H1 (cell line): ENCODE results near the gene OR2L3. TPM values are rescaled to one million over a fixed set of nuclear protein-coding genes. Genes with fewer than 3 reads are reported as not detected.

Source experiments
- CTCF ChIA-PET: fragments of 300-600 bp; sonication (Branson Sonifier 250); formaldehyde crosslinking; loops from one replicate; lab custom pipeline; 2021; ENCODE audit not compliant: partially characterized antibody; lab: Charles Lee
- POLR2A ChIA-PET: fragments of 300-600 bp; sonication (Branson Sonifier 250); formaldehyde crosslinking; loops from one replicate; lab custom pipeline; 2021; ENCODE audit warnings: inconsistent platforms; ENCODE audit not compliant: partially characterized antibody; lab: Charles Lee
- DNase-seq, 2 experiments: peaks; one replicate each; pipeline versions ENCODE4 v3.0.0 to v3.0.0-alpha.2; 2010 to 2022; ENCODE audit warnings: low spot score in 2 of 2, low read depth in 1 of 2, mixed read lengths in 1 of 2
- FAIRE-seq: peaks from 2 replicates; lab custom pipeline; 2011; peaks lifted over from hg19 to GRCh38; lab: Jason Lieb, UNC
- H2AFZ ChIP-seq: 2 replicates; pipeline ENCODE4 v1.8.1; 2012; ENCODE audit warnings: low read length, inconsistent platforms
- H2AK5ac ChIP-seq: 2 replicates; pipeline ENCODE4 v1.6.1; 2013; ENCODE audit warnings: low read depth, low read length
- H2BK120ac ChIP-seq: replicated peaks from 2 replicates; pipeline ENCODE3; 2013; ENCODE audit warnings: low read depth, low read length, inconsistent platforms
- H2BK12ac ChIP-seq: 2 replicates; pipeline ENCODE4 v1.6.1; 2013; ENCODE audit warnings: low read depth, low read length
- H2BK15ac ChIP-seq: 2 replicates; pipeline ENCODE4 v1.6.1; 2013; ENCODE audit warnings: low read length
- H2BK20ac ChIP-seq: 2 replicates; pipeline ENCODE4 v1.6.1; 2013; ENCODE audit warnings: low read length
- H2BK5ac ChIP-seq: 2 replicates; pipeline ENCODE4 v1.6.1; 2013; ENCODE audit warnings: low read depth, low read length
- H3K14ac ChIP-seq: 2 replicates; pipeline ENCODE4 v1.6.1; 2013; ENCODE audit warnings: inconsistent platforms; ENCODE audit not compliant: insufficient read length
- H3K18ac ChIP-seq: 2 replicates; pipeline ENCODE4 v1.6.1; 2013; ENCODE audit warnings: low read length; ENCODE audit errors: extremely low read depth
- H3K23ac ChIP-seq: 2 replicates; pipeline ENCODE4 v1.6.1; 2013; ENCODE audit warnings: inconsistent platforms; ENCODE audit not compliant: insufficient read length
- H3K23me2 ChIP-seq: 2 replicates; pipeline ENCODE4 v1.6.1; 2013; ENCODE audit warnings: low read depth, low read length
- H3K27ac ChIP-seq: 2 replicates; pipeline ENCODE4 v1.6.1; 2011; ENCODE audit warnings: low read depth, low read length, inconsistent platforms
- H3K27me3 ChIP-seq, 4 experiments: replicated peaks in 1 of 4; 1 replicate in 1 of 4; 2 replicates in 3 of 4; pipeline versions ENCODE4 v1.6.1 to v1.8.1; 2011 to 2013; ENCODE audit warnings: low read length in 3 of 4, mild to moderate bottlenecking in 3 of 4, inconsistent platforms in 2 of 4, mixed read lengths in 2 of 4, moderate library complexity in 1 of 4; ENCODE audit not compliant: control insufficient read depth in 3 of 4, insufficient read depth in 3 of 4; ENCODE audit errors: extremely low read depth in 1 of 4
- H3K36me3 ChIP-seq, 4 experiments: 2 replicates each; pipeline versions ENCODE4 v1.6.1 to v1.8.1; 2011 to 2013; ENCODE audit warnings: mild to moderate bottlenecking in 4 of 4, low read length in 3 of 4, moderate library complexity in 2 of 4, control low read depth in 1 of 4, inconsistent platforms in 1 of 4; ENCODE audit not compliant: insufficient read depth in 4 of 4, control insufficient read depth in 2 of 4
- H3K4ac ChIP-seq: replicated peaks from 2 replicates; pipeline ENCODE3; 2013; ENCODE audit warnings: low read length, low read depth, mixed read lengths, inconsistent platforms; ENCODE audit not compliant: insufficient read length
- H3K4me1 ChIP-seq, 4 experiments: replicated peaks in 1 of 4; 1 replicate in 1 of 4; 2 replicates in 3 of 4; pipeline versions ENCODE4 v1.6.1 to v1.8.1; 2011 to 2013; ENCODE audit warnings: low read length in 3 of 4, inconsistent platforms in 2 of 4, mixed read lengths in 1 of 4; ENCODE audit not compliant: insufficient read depth in 4 of 4, control insufficient read depth in 3 of 4
- H3K4me2 ChIP-seq, 2 experiments: 2 replicates each; pipeline versions ENCODE4 v1.6.1 to v1.8.1; 2011 to 2013; ENCODE audit warnings: low read depth in 2 of 2, low read length in 2 of 2, control low read depth in 1 of 2, inconsistent platforms in 1 of 2, mild to moderate bottlenecking in 1 of 2; ENCODE audit not compliant: insufficient read depth in 1 of 2
- H3K4me3 ChIP-seq, 4 experiments: fragments of 200-600, 300-600 bp in 1 of 4; sonication (generic), shearing (Covaris generic), sonication (Bioruptor Twin) in 1 of 4; 2 replicates each; pipeline versions ENCODE4 v1.5.1 to v1.8.1; 2011 to 2016; ENCODE audit warnings: low read length in 4 of 4, low read depth in 3 of 4, control low read depth in 2 of 4, inconsistent platforms in 2 of 4, mild to moderate bottlenecking in 2 of 4, mixed read lengths in 1 of 4, moderate library complexity in 1 of 4; ENCODE audit not compliant: insufficient read depth in 2 of 4; ENCODE audit errors: extremely low read depth in 1 of 4
- H3K56ac ChIP-seq: replicated peaks from 2 replicates; pipeline ENCODE3; 2013; ENCODE audit warnings: low read depth, mild to moderate bottlenecking, mixed read lengths, low read length, inconsistent platforms; ENCODE audit not compliant: insufficient read length
- H3K79me1 ChIP-seq: 2 replicates; pipeline ENCODE4 v1.6.1; 2013; ENCODE audit warnings: low read depth, low read length, control low read depth
- H3K79me2 ChIP-seq, 2 experiments: 2 replicates each; pipeline versions ENCODE4 v1.6.1 to v1.8.1; 2012 to 2013; ENCODE audit warnings: low read length in 2 of 2, mild to moderate bottlenecking in 2 of 2, inconsistent platforms in 1 of 2; ENCODE audit not compliant: insufficient read depth in 2 of 2, control insufficient read depth in 1 of 2
- H3K9ac ChIP-seq, 4 experiments: replicated peaks in 1 of 4; 1 replicate in 1 of 4; 2 replicates in 3 of 4; pipeline versions ENCODE4 v1.6.1 to v1.8.1; 2011 to 2013; ENCODE audit warnings: low read depth in 3 of 4, low read length in 3 of 4, control low read depth in 2 of 4, mild to moderate bottlenecking in 2 of 4, moderate library complexity in 2 of 4, inconsistent platforms in 1 of 4; ENCODE audit errors: extremely low read depth in 1 of 4
- H3K9me3 ChIP-seq, 2 experiments: 2 replicates each; pipeline versions ENCODE4 v1.6.1 to v1.8.1; 2012 to 2013; ENCODE audit warnings: mild to moderate bottlenecking in 2 of 2, moderate library complexity in 2 of 2, control low read depth in 1 of 2, inconsistent platforms in 1 of 2, low read depth in 1 of 2, low read length in 1 of 2, mixed read lengths in 1 of 2; ENCODE audit not compliant: insufficient read depth in 2 of 2
- H4K20me1 ChIP-seq, 2 experiments: replicated peaks in 1 of 2; 2 replicates each; pipeline versions ENCODE3 to v1.8.1; 2011 to 2013; ENCODE audit warnings: inconsistent platforms in 2 of 2, low read length in 2 of 2, mild to moderate bottlenecking in 1 of 2; ENCODE audit not compliant: insufficient read depth in 2 of 2, control insufficient read depth in 1 of 2
- H4K5ac ChIP-seq: 2 replicates; pipeline ENCODE4 v1.6.1; 2013; ENCODE audit warnings: low read length, low read depth, mixed read lengths, inconsistent platforms; ENCODE audit not compliant: insufficient read length
- H4K8ac ChIP-seq: 2 replicates; pipeline ENCODE4 v1.8.0; 2013; ENCODE audit warnings: mild to moderate bottlenecking, moderate library complexity, low read length, inconsistent platforms; ENCODE audit not compliant: insufficient read depth; ENCODE audit errors: extremely low read depth
- H4K91ac ChIP-seq: replicated peaks from 2 replicates; pipeline ENCODE3; 2013; ENCODE audit warnings: low read length, mixed read lengths, inconsistent platforms; ENCODE audit not compliant: insufficient read length
- ASH2L ChIP-seq: fragments of 200-600, 300-600 bp; sonication (generic); IDR thresholded peaks from one replicate; pipeline ENCODE4 v1.7.1; 2017; ENCODE audit warnings: low read length
- HDAC2 ChIP-seq, 2 experiments: fragments of 300-600 bp in 1 of 2; sonication (generic) in 1 of 2; IDR thresholded peaks; 2 replicates each; pipeline ENCODE4 v1.6.1; 2011 to 2012; ENCODE audit warnings: low read depth in 2 of 2, low read length in 2 of 2, mild to moderate bottlenecking in 2 of 2, moderate library complexity in 2 of 2, borderline replicate concordance in 1 of 2, inconsistent platforms in 1 of 2
- RXRA ChIP-seq: IDR thresholded peaks from 2 replicates; pipeline ENCODE4 v1.6.1; 2011; ENCODE audit warnings: low read depth, mild to moderate bottlenecking, low read length, moderate library complexity; ENCODE audit not compliant: insufficient read depth
- SIRT6 ChIP-seq: IDR thresholded peaks from one replicate; pipeline ENCODE4 v1.7.1; 2012; ENCODE audit warnings: low read length, inconsistent platforms
- SP1 ChIP-seq: IDR thresholded peaks from 2 replicates; pipeline ENCODE4 v1.6.1; 2011; ENCODE audit warnings: low read depth, low read length
- TAF1 ChIP-seq: IDR thresholded peaks from 2 replicates; pipeline ENCODE4 v1.6.1; 2011; ENCODE audit warnings: mild to moderate bottlenecking, low read depth, low read length
- WGBS, 2 experiments: shearing (Covaris generic) in 1 of 2; methylation state at CpG; one replicate each; pipeline versions ENCODE4 v1.1.6 to v1.1.7; 2013 to 2015; ENCODE audit warnings: low lambda C conversion rate in 2 of 2, mixed read lengths in 2 of 2, inconsistent platforms in 1 of 2, low coverage in 1 of 2, missing lambda C conversion rate in 1 of 2; ENCODE audit not compliant: insufficient replicate concordance in 2 of 2, insufficient coverage in 1 of 2, insufficient read length in 1 of 2; ENCODE audit errors: extremely low coverage in 1 of 2, missing lambda C conversion rate in 1 of 2; 5-methylcytosine and 5-hydroxymethylcytosine counted together
- polyA plus RNA-seq, 7 experiments: library from polyadenylated mRNA; depleted of rRNA in 3 of 7; stranded (reverse) in 5 of 7; unstranded in 2 of 7; fragments of >200 nt in 5 of 7; fragments of 200-250 nt in 2 of 7; gene quantifications; 1 replicate in 5 of 7; 2 replicates in 1 of 7; 4 replicates in 1 of 7; pipeline versions ENCODE4 v1.2.1 to v1.2.3, GENCODE V29; 2011 to 2013; ENCODE audit warnings: missing spikeins in 2 of 7, mixed read lengths in 2 of 7
- total RNA-seq: library from RNA; stranded (reverse); fragmentation: NEBNext Ultra II Directional; extraction: Animal tissue kit (Norgen Biotek cat#: 25700); gene quantifications from 2 replicates; pipeline ENCODE4 v1.2.1, GENCODE V29; 2021

Gene OR2L3
- total and polyA plus RNA-seq, 2 of the 8 experiments (the other 6 are each of a cell fraction or from before 2014, with no cell fraction given): not detected

DNA sequence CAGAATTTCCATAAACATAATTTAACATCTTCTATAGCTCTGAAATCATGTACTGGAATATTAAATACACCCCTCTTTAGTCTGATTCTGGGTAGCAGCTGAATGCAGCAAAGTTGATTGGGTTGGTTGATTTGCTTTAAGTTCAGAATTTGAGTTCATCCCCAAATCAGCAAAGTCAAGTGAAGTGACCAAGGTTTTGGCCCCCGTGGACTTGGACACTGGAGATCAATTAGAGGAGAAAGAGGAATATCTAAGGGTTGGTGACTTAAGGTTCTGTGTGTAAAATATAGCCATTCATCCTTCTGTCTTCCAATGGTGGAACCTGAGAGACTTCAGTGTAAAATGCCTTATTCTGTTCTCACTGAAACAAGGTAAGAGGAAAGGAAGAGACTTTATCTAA, 48.2 kb downstream of the OR2L3 start, which contains the start of gene OR2L13:
OR2L13 (plus strand) TSS at position 301 of the 400 bp plus-strand sequence. CDS start 4,192 bp downstream, outside the sequence.
- Histone ChIP-seq H3K79me2 (no peaks in the 10 kb centered on the region), H4K20me1 (no peaks in the 10 kb centered on the region), H3K14ac (no peak within 1 kb of the TSS), H2AK5ac (no peak within 1 kb of the TSS), H2BK5ac (no peak within 1 kb of the TSS), H3K4me3 (no peak within 1 kb of the TSS), H4K91ac (no peak within 1 kb of the TSS), H2BK20ac (no peak within 1 kb of the TSS), H2BK12ac (no peak within 1 kb of the TSS), H3K36me3 (no peaks in the 10 kb centered on the region; a peak in 1 of 8 replicates), H3K9me3 (peaks cover 71 to 83% of the 10 kb centered on the region in 2 experiments), H3K27ac (no peak within 1 kb of the TSS), H3K4me1 (no peaks in the 10 kb centered on the region), H2BK120ac (no peak within 1 kb of the TSS), H3K23me2 (no peaks in the 10 kb centered on the region), H2AFZ (no peak within 1 kb of the TSS), H3K4me2 (no peak within 1 kb of the TSS), H3K79me1 (no peaks in the 10 kb centered on the region), H3K9ac (no peak within 1 kb of the TSS), H3K56ac (no peak within 1 kb of the TSS), H3K23ac (no peak within 1 kb of the TSS), H4K5ac (no peak within 1 kb of the TSS), H4K8ac (no peak within 1 kb of the TSS), H3K18ac (no peak within 1 kb of the TSS), H2BK15ac (no peak within 1 kb of the TSS), H3K27me3 (no peaks in the 10 kb centered on the region), H3K4ac (no peak within 1 kb of the TSS)
- no peak for DNase-seq
- 44% methylated on average over 1 of the region's 1 CpG; no CpG with 5 or more reads in 1 of the 2 experiments for WGBS, 2 experiments
- ChIA-PET POLR2A (no interaction called here), CTCF (no interaction called here)
- TF ChIP-seq ASH2L (no peak), SP1 (no peak), TAF1 (no peak), SIRT6 (no peak), HDAC2 (IDR thresholded peaks at IDR 0.05; ENCODE audit: borderline replicate concordance in 1 of 2, low read depth in 2 of 2, low read length in 2 of 2) (no peak), RXRA (no peak)
- no peak for FAIRE-seq
